T-helper 17 cell (primary cell): Measurements from ENCODE around the gene ESYT1. TPM values are rescaled to one million over a fixed set of nuclear protein-coding genes. Genes with fewer than 3 reads are reported as not detected.

Source experiments
- ATAC-seq: fragments of 150-1000 bp; cut with Tn5 transposase; 2 replicates; pipeline ENCODE4 v1.10.0; 2021; ENCODE audit warnings: mild to moderate bottlenecking, moderate library complexity
- DNase-seq, 3 donors: peaks; one replicate each; pipeline versions ENCODE4 v3.0.0 to v3.0.0-alpha.2; 2020 to 2021
- H3K9me3 ChIP-seq: one replicate; pipeline ENCODE4 v1.7.0; 2013; ENCODE audit warnings: low read length, mild to moderate bottlenecking; ENCODE audit not compliant: control insufficient read depth, poor library complexity, severe bottlenecking
- H3K27ac Mint-ChIP-seq: one replicate; pipeline ENCODE4 v1.8.0; 2022; ENCODE audit warnings: mild to moderate bottlenecking, moderate library complexity, mixed read lengths
- H3K27me3 Mint-ChIP-seq: one replicate; pipeline ENCODE4 v1.8.0; 2022; ENCODE audit warnings: mixed read lengths
- H3K36me3 Mint-ChIP-seq: one replicate; pipeline ENCODE4 v1.8.0; 2022; ENCODE audit warnings: low read depth, mixed read lengths
- H3K4me1 Mint-ChIP-seq: one replicate; pipeline ENCODE4 v1.8.0; 2022; ENCODE audit warnings: mild to moderate bottlenecking, mixed read lengths
- H3K4me3 Mint-ChIP-seq: one replicate; pipeline ENCODE4 v1.8.0; 2022; ENCODE audit warnings: mild to moderate bottlenecking, moderate library complexity, mixed read lengths
- total RNA-seq, 4 donors: library from RNA in 2 of 4; stranded (reverse) in 2 of 4; gene quantifications; one replicate each; pipeline ENCODE4 v1.2.3 and lab custom pipeline; 2022 to 2026

The ESYT1 gene
- total RNA-seq, 2 donors from 2014 or later: 178 to 211 TPM

DNA sequence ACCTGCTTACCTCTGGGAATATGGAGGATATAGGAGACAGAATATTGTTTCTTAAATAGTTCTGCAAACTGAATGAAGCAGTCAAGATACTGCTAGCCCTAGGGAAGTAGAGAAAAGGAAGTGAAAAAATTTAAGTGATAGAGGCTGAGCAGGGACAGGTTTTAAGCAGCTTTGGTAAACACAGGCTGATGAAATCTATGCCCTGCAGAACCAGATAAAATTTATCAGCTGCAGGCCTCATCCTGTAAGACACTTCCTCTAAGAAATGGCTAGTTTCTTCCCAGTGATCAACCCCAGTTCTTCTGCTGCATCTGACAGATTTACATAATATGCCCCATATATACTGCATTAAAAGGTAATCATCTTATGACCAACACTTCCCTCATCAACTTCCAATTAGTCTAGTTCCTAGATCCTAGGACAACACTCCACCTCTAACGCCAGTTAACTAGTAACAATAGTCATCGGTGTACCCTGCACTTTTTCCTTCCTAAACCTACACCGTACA, 1.3 kb upstream of the ESYT1 start:
- H3K9me3 ChIP-seq: no peaks in the 10 kb centered on the region
- Mint-ChIP-seq H3K36me3 (peaks cover 10% of the 10 kb centered on the region), H3K27me3 (no peaks in the 10 kb centered on the region), H3K27ac (peak overlapping the region; percentile 95), H3K4me3 (peak overlapping the region; percentile 98), H3K4me1 (peaks cover 51% of the 10 kb centered on the region)
- no peak for DNase-seq
- no peak for ATAC-seq

DNA sequence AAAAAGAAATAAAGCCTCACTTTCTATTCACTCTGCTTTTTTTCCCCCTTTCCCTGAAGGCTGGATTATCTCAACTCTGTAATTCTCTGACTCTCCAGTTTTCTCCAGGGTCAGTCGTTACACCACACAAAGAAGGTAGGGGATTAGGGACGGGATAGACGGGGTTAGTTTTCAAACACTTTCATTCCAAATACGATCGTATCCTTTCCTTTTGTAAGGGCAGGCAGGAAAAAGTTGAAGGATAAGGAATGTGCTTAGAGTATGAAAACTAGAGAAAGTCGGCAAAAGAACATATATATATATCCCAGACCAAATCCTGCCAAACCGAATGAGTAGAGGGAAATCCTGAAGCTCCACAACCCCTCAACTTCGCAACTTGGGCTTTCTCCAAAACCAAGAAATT, 581 bp upstream of the ESYT1 start:
- Mint-ChIP-seq H3K4me3 (peak overlapping the region; percentile 98), H3K27ac (peak overlapping the region; percentile 95)
- ATAC-seq: no peak

DNA sequence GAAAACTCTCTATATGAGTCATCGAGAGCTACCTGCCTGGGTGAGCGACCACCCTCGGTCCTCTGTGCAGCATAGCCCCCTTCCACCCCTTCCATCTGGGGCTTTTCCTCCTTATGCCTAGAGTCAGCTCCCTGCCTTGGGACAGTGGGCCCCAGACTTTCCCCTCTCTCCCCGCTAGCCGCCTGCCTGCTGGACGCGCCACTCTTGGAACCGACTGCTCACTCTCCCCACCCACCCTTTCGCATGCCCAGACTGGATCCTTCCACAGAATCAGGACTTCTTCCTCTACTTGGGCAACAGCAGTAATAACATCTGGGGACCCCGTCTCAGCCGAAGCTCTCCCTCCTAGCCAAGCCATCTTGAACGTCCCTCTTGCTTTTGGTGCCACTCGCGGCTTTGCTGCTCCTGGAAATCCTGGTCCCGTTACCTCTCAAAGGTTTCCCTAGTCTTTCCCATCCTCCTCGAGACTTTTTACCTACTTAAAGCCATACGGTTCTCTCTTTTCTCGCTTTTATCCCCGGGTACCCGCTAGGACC, 671 bp downstream of the ESYT1 start:
- no peak for DNase-seq
- no peaks in the 10 kb centered on the region for H3K27me3 Mint-ChIP-seq

More for the DNA sequence above, 581 bp upstream of the ESYT1 start:
- DNase-seq: no peak
- H3K9me3 ChIP-seq: no peaks in the 10 kb centered on the region
- Mint-ChIP-seq H3K36me3 (peaks cover 13% of the 10 kb centered on the region), H3K4me1 (peaks cover 54% of the 10 kb centered on the region), H3K27me3 (no peaks in the 10 kb centered on the region)

DNA sequence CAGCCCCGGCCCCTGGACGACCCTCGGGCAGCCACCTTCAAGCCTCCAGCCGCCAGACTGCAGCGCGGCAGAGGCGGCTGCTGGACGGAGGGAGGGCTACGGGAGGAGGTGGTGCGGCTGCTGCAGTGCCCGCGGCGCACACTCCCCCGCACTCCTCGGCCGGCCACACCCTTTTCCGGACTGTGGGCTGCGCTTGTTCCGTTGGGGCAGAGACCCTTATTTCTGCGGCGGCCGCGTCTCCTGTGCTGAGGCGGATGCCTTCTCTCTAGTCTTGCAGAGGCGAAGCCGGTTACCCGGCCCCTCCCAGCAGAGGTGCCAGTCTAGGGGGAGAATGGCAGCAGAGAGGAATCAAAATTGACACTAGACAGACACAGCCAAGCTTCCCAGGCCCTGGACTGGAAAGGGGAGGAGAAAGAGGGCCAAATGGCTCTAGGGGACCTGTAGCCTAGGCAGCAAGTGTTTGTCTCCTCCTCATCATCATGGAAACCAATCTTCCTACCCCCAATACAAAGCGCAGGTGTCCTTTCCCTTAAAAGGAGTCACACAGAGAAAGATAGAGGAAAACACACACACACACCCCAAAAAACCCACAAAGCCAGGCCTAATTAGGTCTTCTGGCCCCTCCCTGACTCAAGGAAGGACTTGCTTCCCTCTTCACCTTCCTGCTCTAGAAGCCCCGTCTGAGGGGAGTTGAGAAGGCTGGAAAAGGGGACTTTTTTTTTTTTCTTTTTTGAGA, 1.3 kb downstream of the ESYT1 start:
- Mint-ChIP-seq H3K27ac (peak overlapping the region; percentile 95), H3K36me3 (peaks cover 13% of the 10 kb centered on the region), H3K4me3 (peak overlapping the region; percentile 98), H3K27me3 (no peaks in the 10 kb centered on the region), H3K4me1 (peaks cover 52% of the 10 kb centered on the region)
- DNase-seq: peak; percentile 52 to 61 (median 52)
- ATAC-seq: peak; percentile 23
- no peaks in the 10 kb centered on the region for H3K9me3 ChIP-seq

More for the DNA sequence above, 671 bp downstream of the ESYT1 start:
- Mint-ChIP-seq H3K4me3 (peak overlapping the region; percentile 98), H3K36me3 (peaks cover 13% of the 10 kb centered on the region), H3K4me1 (peaks cover 55% of the 10 kb centered on the region), H3K27ac (peak overlapping the region; percentile 95)
- no peak for ATAC-seq
- no peaks in the 10 kb centered on the region for H3K9me3 ChIP-seq

GRCh38 chr12:56129942-56130495, 2.0 kb downstream of the ESYT1 start:
- Mint-ChIP-seq H3K4me1 (peaks cover 51% of the 10 kb centered on the region), H3K36me3 (peaks cover 13% of the 10 kb centered on the region), H3K4me3 (peak overlapping the region; percentile 98), H3K27me3 (no peaks in the 10 kb centered on the region), H3K27ac (peak overlapping the region; percentile 95)
- ATAC-seq: no peak
- no peaks in the 10 kb centered on the region for H3K9me3 ChIP-seq
- no peak for DNase-seq

DNA sequence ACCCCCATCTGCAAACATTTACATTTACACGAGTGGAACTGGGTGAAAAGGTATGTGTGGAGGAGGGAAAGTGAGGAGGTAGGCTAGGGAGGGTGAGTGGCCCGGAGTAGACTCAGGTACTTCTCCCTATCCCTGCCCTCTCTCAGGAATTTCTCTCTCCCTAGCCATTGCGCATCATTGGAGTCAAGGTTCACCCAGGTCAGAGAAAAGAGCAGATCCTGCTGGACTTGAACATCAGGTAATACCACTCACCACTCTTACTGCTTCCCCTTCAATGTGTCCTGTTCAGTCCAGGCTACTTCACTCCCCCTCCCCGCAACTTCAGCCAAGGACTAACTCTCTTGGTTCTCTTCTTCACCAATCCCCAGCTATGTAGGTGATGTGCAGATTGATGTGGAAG, 2.8 kb downstream of the ESYT1 start:
- ATAC-seq (no peak), DNase-seq (no peak)
- no peaks in the 10 kb centered on the region for H3K9me3 ChIP-seq
- Mint-ChIP-seq H3K36me3 (peaks cover 13% of the 10 kb centered on the region), H3K27ac (peak overlapping the region; percentile 95), H3K27me3 (no peaks in the 10 kb centered on the region), H3K4me1 (peaks cover 51% of the 10 kb centered on the region), H3K4me3 (peak overlapping the region; percentile 98)

GRCh38 chr12:56134897-56135296, 6.8 kb downstream of the ESYT1 start:
- Mint-ChIP-seq H3K4me1 (peaks cover 55% of the 10 kb centered on the region), H3K36me3 (peaks cover 21% of the 10 kb centered on the region), H3K27ac (peak overlapping the region; percentile 47), H3K27me3 (no peaks in the 10 kb centered on the region), H3K4me3 (no peak overlapping the region)
- no peak for ATAC-seq
- no peaks in the 10 kb centered on the region for H3K9me3 ChIP-seq
- no peak for DNase-seq

DNA sequence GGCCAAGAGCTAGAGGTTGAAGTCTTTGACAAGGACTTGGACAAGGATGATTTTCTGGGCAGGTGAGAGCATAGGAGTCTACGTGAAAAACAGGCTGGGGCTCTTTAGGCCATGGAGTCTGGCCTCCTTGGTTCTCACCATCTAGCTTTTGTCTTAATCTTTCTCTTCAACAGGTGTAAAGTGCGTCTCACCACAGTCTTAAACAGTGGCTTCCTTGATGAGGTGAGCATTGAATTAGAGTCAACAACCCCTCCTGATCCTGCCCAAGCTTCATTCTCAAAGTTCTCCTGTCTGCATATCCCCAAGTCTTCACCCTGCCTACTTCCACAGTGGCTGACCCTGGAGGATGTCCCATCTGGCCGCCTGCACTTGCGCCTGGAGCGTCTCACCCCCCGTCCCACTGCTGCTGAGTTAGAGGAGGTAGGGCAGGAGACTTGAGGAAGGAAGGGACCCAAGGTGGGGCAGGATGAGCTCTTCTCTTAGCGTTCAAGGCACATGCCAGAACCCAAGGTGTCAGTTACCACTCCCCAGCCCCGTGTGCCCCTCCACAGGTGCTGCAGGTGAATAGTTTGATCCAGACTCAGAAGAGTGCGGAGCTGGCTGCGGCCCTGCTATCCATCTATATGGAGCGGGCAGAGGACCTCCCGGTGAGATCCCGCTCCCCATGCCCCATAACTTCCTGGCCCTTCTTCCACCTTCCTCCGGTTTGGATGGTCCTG, 9.9 kb downstream of the ESYT1 start:
- ATAC-seq (no peak), DNase-seq (no peak)
- Mint-ChIP-seq H3K27ac (peak overlapping the region; percentile 91), H3K4me1 (peaks cover 46% of the 10 kb centered on the region), H3K36me3 (peaks cover 16% of the 10 kb centered on the region), H3K4me3 (no peak overlapping the region), H3K27me3 (no peaks in the 10 kb centered on the region)
- H3K9me3 ChIP-seq: no peaks in the 10 kb centered on the region

DNA sequence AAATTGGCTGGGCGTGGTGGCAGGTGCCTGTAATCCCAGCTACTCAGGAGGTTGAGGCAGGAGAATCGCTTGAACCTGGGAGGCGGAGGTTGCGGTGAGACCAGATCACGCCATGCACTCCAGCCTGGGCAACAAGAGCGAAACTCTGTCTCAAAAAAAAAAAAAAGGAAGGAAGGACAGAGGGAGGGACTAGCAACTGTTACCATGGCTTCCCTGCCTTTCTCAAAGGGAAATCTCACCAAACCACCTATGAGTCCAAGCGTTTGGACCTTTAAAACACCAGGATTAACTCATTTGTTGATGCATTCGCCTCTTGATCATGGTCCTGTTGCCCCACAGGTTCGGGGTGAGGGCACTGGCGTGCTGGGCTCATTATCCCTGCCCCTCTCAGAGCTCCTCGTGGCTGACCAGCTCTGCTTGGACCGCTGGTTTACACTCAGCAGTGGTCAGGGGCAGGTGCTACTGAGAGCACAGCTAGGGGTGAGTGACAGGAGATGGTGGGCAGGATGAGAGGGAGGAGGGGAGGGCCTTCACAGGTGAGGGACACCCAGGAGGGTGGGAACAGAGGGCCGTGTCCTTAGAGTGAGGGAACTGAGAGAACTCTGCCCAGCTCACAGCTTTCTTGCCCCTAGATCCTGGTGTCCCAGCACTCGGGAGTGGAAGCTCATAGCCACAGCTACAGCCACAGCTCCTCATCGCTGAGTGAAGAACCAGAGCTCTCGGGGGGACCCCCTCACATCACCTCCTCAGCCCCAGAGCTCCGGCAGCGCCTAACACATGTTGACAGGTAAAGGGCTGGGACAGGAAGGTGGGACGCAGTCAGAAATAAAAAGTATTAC, 14.1 kb downstream of the ESYT1 start:
- Mint-ChIP-seq H3K36me3 (peaks cover 13% of the 10 kb centered on the region), H3K27ac (peak overlapping the region; percentile 91), H3K4me3 (peak overlapping the region; percentile 21), H3K27me3 (no peaks in the 10 kb centered on the region), H3K4me1 (peaks cover 42% of the 10 kb centered on the region)
- no peaks in the 10 kb centered on the region for H3K9me3 ChIP-seq
- no peak for ATAC-seq
- DNase-seq: no peak

DNA sequence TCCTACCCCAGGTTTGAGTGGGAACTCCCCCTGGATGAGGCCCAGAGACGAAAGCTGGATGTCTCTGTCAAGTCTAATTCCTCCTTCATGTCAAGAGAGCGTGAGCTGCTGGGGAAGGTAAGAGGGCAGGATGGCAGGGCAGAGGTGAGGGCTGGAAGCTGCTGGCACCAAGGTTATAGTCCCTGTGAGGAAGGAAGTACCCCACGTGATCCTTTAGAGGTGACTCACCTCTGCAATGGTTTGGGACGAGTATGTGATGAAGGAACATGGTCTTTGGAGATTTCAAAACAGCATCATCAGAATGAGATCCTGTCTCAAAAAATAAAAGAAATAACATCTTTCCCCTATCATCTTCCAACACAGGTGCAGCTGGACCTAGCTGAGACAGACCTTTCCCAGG, 15.2 kb downstream of the ESYT1 start:
- Mint-ChIP-seq H3K36me3 (peaks cover 11% of the 10 kb centered on the region), H3K4me1 (peaks cover 35% of the 10 kb centered on the region), H3K27ac (peak overlapping the region; percentile 91), H3K4me3 (no peak overlapping the region), H3K27me3 (no peaks in the 10 kb centered on the region)
- H3K9me3 ChIP-seq: no peaks in the 10 kb centered on the region
- DNase-seq (no peak), ATAC-seq (peak; percentile 47)

GRCh38 chr12:56143870-56144269, 15.8 kb downstream of the ESYT1 start:
- H3K9me3 ChIP-seq: no peaks in the 10 kb centered on the region
- ATAC-seq (no peak), DNase-seq (no peak)
- H3K27me3 Mint-ChIP-seq: no peaks in the 10 kb centered on the region
- H3K4me1 Mint-ChIP-seq: peaks cover 29% of the 10 kb centered on the region
- peak overlapping the region; percentile 91 for H3K27ac Mint-ChIP-seq
- no peak overlapping the region for H3K4me3 Mint-ChIP-seq
- peaks cover 8% of the 10 kb centered on the region for H3K36me3 Mint-ChIP-seq

GRCh38 chr12:56145217-56145616, 17.1 kb downstream of the ESYT1 start:
- peaks cover 25% of the 10 kb centered on the region for H3K4me1 Mint-ChIP-seq
- DNase-seq (no peak), ATAC-seq (no peak)
- peaks cover 6% of the 10 kb centered on the region for H3K36me3 Mint-ChIP-seq
- no peak overlapping the region for H3K4me3 Mint-ChIP-seq
- no peaks in the 10 kb centered on the region for H3K9me3 ChIP-seq
- no peak overlapping the region for H3K27ac Mint-ChIP-seq
- no peaks in the 10 kb centered on the region for H3K27me3 Mint-ChIP-seq
